ENCODE results near the gene MCF2L. TPM values are rescaled to one million over a fixed set of nuclear protein-coding genes. Genes with fewer than 3 reads are reported as not detected.

Gene MCF2L
- total and polyA plus RNA-seq, 2 experiments from 2014 or later: 4.8 to 25.6 TPM

DNA sequence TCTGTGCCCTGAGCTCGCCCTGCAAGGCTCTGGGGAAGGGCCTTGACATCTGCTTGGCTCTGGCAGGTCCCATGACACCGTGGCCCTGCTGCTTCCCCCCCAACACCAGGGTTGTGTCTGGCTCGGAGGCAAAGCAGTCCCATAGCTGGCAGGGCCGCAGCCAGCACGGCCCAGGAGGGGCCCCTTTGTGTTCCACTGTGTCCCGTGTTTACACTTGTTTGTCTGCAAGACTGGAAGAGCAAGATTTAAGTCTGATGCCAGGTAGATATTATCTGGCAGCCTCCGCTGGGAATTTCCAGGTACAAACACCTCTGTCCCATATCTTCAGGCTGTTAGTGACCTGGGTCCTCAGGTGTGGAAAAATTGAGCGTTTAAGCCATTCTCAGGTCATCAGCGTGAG, 44.3 kb downstream of the MCF2L start:
- Histone ChIP-seq H3F3A (replicated peaks; ENCODE audit: low read depth) (no peaks in the 10 kb centered on the region), H3K9me2 (ENCODE audit: insufficient read depth) (no peaks in the 10 kb centered on the region), H3K4me2 (no peak overlapping the region), H3K36me3 (ENCODE audit: insufficient read depth) (no peaks in the 10 kb centered on the region), H3K79me2 (replicated peaks; ENCODE audit: insufficient read depth) (no peaks in the 10 kb centered on the region), H3K4me3 (no peak overlapping the region), H2AFZ (no peak overlapping the region), H3K4me1 (ENCODE audit: insufficient read depth) (no peaks in the 10 kb centered on the region), H3K27me3 (ENCODE audit: insufficient read depth) (no peaks in the 10 kb centered on the region), H3K27ac (ENCODE audit: low read depth) (no peak overlapping the region), H4K20me1 (replicated peaks; ENCODE audit: insufficient read depth) (no peaks in the 10 kb centered on the region)
- H3K4me3 Mint-ChIP-seq: no peak overlapping the region
- ATAC-seq (no peak), DNase-seq (ENCODE audit: low spot score) (no peak)
- no peaks in the 10 kb centered on the region; the same call in 2 of the 3 replicates for H3K4me1 Mint-ChIP-seq
- TF ChIP-seq, protein P1, sequence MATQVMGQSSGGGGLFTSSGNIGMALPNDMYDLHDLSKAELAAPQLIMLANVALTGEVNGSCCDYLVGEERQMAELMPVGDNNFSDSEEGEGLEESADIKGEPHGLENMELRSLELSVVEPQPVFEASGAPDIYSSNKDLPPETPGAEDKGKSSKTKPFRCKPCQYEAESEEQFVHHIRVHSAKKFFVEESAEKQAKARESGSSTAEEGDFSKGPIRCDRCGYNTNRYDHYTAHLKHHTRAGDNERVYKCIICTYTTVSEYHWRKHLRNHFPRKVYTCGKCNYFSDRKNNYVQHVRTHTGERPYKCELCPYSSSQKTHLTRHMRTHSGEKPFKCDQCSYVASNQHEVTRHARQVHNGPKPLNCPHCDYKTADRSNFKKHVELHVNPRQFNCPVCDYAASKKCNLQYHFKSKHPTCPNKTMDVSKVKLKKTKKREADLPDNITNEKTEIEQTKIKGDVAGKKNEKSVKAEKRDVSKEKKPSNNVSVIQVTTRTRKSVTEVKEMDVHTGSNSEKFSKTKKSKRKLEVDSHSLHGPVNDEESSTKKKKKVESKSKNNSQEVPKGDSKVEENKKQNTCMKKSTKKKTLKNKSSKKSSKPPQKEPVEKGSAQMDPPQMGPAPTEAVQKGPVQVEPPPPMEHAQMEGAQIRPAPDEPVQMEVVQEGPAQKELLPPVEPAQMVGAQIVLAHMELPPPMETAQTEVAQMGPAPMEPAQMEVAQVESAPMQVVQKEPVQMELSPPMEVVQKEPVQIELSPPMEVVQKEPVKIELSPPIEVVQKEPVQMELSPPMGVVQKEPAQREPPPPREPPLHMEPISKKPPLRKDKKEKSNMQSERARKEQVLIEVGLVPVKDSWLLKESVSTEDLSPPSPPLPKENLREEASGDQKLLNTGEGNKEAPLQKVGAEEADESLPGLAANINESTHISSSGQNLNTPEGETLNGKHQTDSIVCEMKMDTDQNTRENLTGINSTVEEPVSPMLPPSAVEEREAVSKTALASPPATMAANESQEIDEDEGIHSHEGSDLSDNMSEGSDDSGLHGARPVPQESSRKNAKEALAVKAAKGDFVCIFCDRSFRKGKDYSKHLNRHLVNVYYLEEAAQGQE (IDR thresholded peaks at IDR 0.05; ENCODE audit: unreplicated experiment): no peak
- TF ChIP-seq JUNB (IDR thresholded peaks at IDR 0.05; ENCODE audit: unreplicated experiment) (no peak), ZNF462 (CRISPR knock-in tag; IDR thresholded peaks at IDR 0.05) (no peak), EZH2phosphoT487 (IDR thresholded peaks at IDR 0.05; ENCODE audit: unreplicated experiment) (no peak)
- peaks cover 9% of the 10 kb centered on the region for H3K36me3 Mint-ChIP-seq (ENCODE audit: low read depth)
- H3K27me3 Mint-ChIP-seq (ENCODE audit: insufficient read depth, low read depth, poor library complexity): peaks cover 8% of the 10 kb centered on the region
- no peak overlapping the region for H3K27ac Mint-ChIP-seq
- peaks cover 10% of the 10 kb centered on the region for H3K9me3 Mint-ChIP-seq
